HepG2 (cell line): ENCODE results near the gene METRNL.

Experiments
- TF ChIP-seq, protein P1 (sequence below): sonication (generic); formaldehyde crosslinking; IDR thresholded peaks from 2 replicates; pipeline ENCODE4 v1.5.0; 2020; ENCODE audit warnings: missing genetic modification reagents, mild to moderate bottlenecking, borderline replicate concordance
- TF ChIP-seq, protein P2 (sequence below): sonication (generic); formaldehyde crosslinking; IDR thresholded peaks from 2 replicates; pipeline ENCODE4 v1.4.0; 2020; ENCODE audit warnings: mild to moderate bottlenecking, missing genetic modification reagents

DNA sequence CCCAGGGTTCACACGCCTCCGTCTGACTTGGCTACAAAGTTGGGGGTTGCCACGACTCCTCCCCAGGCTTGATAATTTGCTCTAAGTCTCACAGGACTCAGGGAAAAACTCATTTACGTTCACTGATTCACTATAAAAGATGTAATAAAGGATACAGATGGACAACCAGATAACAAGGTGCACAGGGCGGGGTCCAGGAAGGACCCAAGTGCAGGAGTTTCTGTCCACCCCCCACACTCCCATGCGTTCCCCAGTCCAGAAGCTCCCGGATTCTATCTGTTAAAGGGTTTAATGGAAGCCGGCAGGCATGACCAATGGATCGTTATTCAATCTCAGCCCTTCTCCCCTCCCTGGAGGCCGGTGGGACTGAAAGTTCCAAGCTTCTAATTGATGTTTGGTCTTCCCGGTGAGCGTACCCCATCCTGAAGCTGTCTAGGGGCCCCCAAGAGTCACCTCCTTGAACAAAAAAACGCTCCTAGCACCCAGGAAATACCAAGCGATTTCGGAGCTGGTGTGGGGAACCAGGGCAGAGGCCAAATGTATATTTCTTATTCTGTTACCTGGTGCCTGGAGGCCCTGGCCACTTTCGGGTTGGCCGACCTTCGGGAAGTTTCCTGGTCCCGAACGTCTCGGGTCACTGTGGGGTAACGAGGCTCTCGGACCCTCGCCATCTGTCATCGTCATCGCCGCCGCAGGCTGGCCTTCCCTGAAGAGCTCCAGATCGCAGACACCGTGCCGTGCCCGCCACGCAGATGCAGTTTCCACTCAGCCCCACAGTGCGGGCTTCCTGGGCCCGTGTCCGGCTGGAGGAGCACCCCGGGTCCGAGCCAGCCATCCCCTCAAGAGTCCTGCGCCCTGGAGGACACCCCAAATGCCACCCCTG lies 13.5 kb upstream of the METRNL start:
- TF ChIP-seq, protein P1, sequence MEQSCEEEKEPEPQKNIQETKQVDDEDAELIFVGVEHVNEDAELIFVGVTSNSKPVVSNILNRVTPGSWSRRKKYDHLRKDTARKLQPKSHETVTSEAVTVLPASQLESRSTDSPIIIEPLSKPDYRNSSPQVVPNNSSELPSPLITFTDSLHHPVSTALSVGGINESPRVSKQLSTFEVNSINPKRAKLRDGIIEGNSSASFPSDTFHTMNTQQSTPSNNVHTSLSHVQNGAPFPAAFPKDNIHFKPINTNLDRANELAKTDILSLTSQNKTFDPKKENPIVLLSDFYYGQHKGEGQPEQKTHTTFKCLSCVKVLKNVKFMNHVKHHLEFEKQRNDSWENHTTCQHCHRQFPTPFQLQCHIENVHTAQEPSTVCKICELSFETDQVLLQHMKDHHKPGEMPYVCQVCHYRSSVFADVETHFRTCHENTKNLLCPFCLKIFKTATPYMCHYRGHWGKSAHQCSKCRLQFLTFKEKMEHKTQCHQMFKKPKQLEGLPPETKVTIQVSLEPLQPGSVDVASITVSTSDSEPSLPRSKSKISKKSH = no peak
- TF ChIP-seq, protein P2, sequence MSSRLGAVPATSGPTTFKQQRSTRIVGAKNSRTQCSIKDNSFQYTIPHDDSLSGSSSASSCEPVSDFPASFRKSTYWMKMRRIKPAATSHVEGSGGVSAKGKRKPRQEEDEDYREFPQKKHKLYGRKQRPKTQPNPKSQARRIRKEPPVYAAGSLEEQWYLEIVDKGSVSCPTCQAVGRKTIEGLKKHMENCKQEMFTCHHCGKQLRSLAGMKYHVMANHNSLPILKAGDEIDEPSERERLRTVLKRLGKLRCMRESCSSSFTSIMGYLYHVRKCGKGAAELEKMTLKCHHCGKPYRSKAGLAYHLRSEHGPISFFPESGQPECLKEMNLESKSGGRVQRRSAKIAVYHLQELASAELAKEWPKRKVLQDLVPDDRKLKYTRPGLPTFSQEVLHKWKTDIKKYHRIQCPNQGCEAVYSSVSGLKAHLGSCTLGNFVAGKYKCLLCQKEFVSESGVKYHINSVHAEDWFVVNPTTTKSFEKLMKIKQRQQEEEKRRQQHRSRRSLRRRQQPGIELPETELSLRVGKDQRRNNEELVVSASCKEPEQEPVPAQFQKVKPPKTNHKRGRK = no peak
